Mesodermal cell (in vitro differentiated cells): ENCODE data around the gene MRPL1.
"Not testable (repeated sequence)": the region's sequence is repeated elsewhere in the genome, so short reads cannot be mapped to it uniquely, and the experiment has no call there.

ENCODE experiments used
- H3K27ac ChIP-seq: 2 replicates; pipeline ENCODE4 v1.7.0; 2013; ENCODE audit warnings: mild to moderate bottlenecking, low read depth, low read length, moderate library complexity; ENCODE audit not compliant: severe bottlenecking
- H3K36me3 ChIP-seq: 2 replicates; pipeline ENCODE4 v1.7.1; 2013; ENCODE audit warnings: mild to moderate bottlenecking, low read length, moderate library complexity; ENCODE audit not compliant: control insufficient read depth, insufficient read depth
- H3K4me1 ChIP-seq: one replicate; pipeline ENCODE4 v1.7.1; 2013; ENCODE audit warnings: mild to moderate bottlenecking, low read length; ENCODE audit not compliant: insufficient read depth, control insufficient read depth, poor library complexity, severe bottlenecking
- H3K4me3 ChIP-seq: 2 replicates; pipeline ENCODE4 v1.7.0; 2013; ENCODE audit warnings: low read length, control low read depth, mild to moderate bottlenecking; ENCODE audit not compliant: insufficient read depth, poor library complexity, severe bottlenecking; ENCODE audit errors: extremely low read depth
- H3K9me3 ChIP-seq: 2 replicates; pipeline ENCODE4 v1.7.1; 2013; ENCODE audit warnings: mild to moderate bottlenecking, low read length, moderate library complexity; ENCODE audit not compliant: control insufficient read depth
- WGBS, 2 experiments: methylation state at CpG; one replicate each; pipeline ENCODE4 v1.1.5; 2013; ENCODE audit warnings: missing lambda C conversion rate in 2 of 2; ENCODE audit not compliant: insufficient coverage in 2 of 2; 5-methylcytosine and 5-hydroxymethylcytosine counted together

The MRPL1 gene

GRCh38 chr4:77950203-77950602 lies 87.6 kb downstream of the MRPL1 start:
- WGBS, 2 experiments = 100% methylated on average over 1 of the region's 1 CpG; no CpG with 5 or more reads in 1 of the 2 experiments
- Histone ChIP-seq H3K9me3 (no peaks in the 10 kb centered on the region), H3K4me1 (no peaks in the 10 kb centered on the region), H3K36me3 (peaks cover 25% of the 10 kb centered on the region), H3K27ac (no peak overlapping the region), H3K4me3 (no peak overlapping the region)

- H3K36me3 ChIP-seq = peaks cover 25% of the 10 kb centered on the region
- no peak overlapping the region for H3K4me3 ChIP-seq
- H3K4me1 ChIP-seq = no peaks in the 10 kb centered on the region
- WGBS, 2 experiments = 92 to 100% methylated on average over 3 of the region's 5 CpGs
- no peaks in the 10 kb centered on the region for H3K9me3 ChIP-seq
- H3K27ac ChIP-seq = no peak overlapping the region
Measured at GRCh38 chr4:77952457-77952856, 89.8 kb downstream of the MRPL1 start.

- peaks cover 25% of the 10 kb centered on the region for H3K36me3 ChIP-seq
- no peaks in the 10 kb centered on the region for H3K4me1 ChIP-seq
- H3K27ac ChIP-seq = no peak overlapping the region
- H3K9me3 ChIP-seq = no peaks in the 10 kb centered on the region
- 89 to 97% methylated on average over 3 of the region's 3 CpGs for WGBS, 2 experiments
- H3K4me3 ChIP-seq = no peak overlapping the region
Measured at GRCh38 chr4:77954690-77955089, 92.1 kb downstream of the MRPL1 start.

- Histone ChIP-seq H3K9me3 (no peaks in the 10 kb centered on the region), H3K27ac (no peak overlapping the region), H3K4me3 (no peak overlapping the region), H3K4me1 (no peaks in the 10 kb centered on the region), H3K36me3 (peaks cover 10% of the 10 kb centered on the region)
- 95 to 100% methylated on average over 3 to 4 of the region's 5 CpGs for WGBS, 2 experiments
Measured at GRCh38 chr4:77956917-77957316, 94.3 kb downstream of the MRPL1 start.

- no peaks in the 10 kb centered on the region for H3K9me3 ChIP-seq
- H3K4me1 ChIP-seq = no peaks in the 10 kb centered on the region
- H3K36me3 ChIP-seq = peaks cover 6% of the 10 kb centered on the region
- H3K27ac ChIP-seq = no peak overlapping the region
- no CpG with 5 or more reads among the region's 2 CpGs for WGBS, 2 experiments
- no peak overlapping the region for H3K4me3 ChIP-seq
Measured at GRCh38 chr4:77958897-77959296, 96.3 kb downstream of the MRPL1 start.

GRCh38 chr4:77959566-77960338 lies 97.1 kb downstream of the MRPL1 start:
- no peaks in the 10 kb centered on the region for H3K36me3 ChIP-seq
- no peak overlapping the region for H3K4me3 ChIP-seq
- no peaks in the 10 kb centered on the region for H3K9me3 ChIP-seq
- H3K27ac ChIP-seq = no peak overlapping the region
- no peaks in the 10 kb centered on the region for H3K4me1 ChIP-seq
- no CpG with 5 or more reads among the region's 6 CpGs for WGBS, 2 experiments

GRCh38 chr4:77960367-77960766 lies 97.7 kb downstream of the MRPL1 start:
- Histone ChIP-seq H3K4me3 (no peak overlapping the region), H3K4me1 (no peaks in the 10 kb centered on the region), H3K9me3 (no peaks in the 10 kb centered on the region), H3K36me3 (no peaks in the 10 kb centered on the region), H3K27ac (no peak overlapping the region)
- WGBS, 2 experiments = 100% methylated on average over 2 of the region's 5 CpGs; no CpG with 5 or more reads in 1 of the 2 experiments

GRCh38 chr4:77963004-77963403 lies 100.4 kb downstream of the MRPL1 start:
- no peak overlapping the region for H3K27ac ChIP-seq
- no peaks in the 10 kb centered on the region for H3K36me3 ChIP-seq
- WGBS, 2 experiments = 100% methylated on average over 1 of the region's 2 CpGs; no CpG with 5 or more reads in 1 of the 2 experiments
- H3K4me3 ChIP-seq = no peak overlapping the region
- H3K4me1 ChIP-seq = no peaks in the 10 kb centered on the region
- no peaks in the 10 kb centered on the region for H3K9me3 ChIP-seq

- not testable (repeated sequence) for H3K36me3 ChIP-seq, H3K9me3 ChIP-seq, H3K4me1 ChIP-seq, H3K4me3 ChIP-seq, H3K27ac ChIP-seq
- WGBS, 2 experiments = 83 to 100% methylated on average over 1 of the region's 1 CpG
Measured at GRCh38 chr4:77973657-77974056, 111.0 kb downstream of the MRPL1 start.

- H3K27ac ChIP-seq, H3K4me1 ChIP-seq, H3K36me3 ChIP-seq, H3K9me3 ChIP-seq, H3K4me3 ChIP-seq: not testable (repeated sequence)
- WGBS, 2 experiments = no CpG with 5 or more reads among the region's 6 CpGs
Measured at GRCh38 chr4:77982900-77983540, 120.4 kb downstream of the MRPL1 start.
